Ovary (tissue), 3 donors: ENCODE data around the gene NAA35.
A peak's percentile ranks its signal among the peaks of the same experiment; 100 is the strongest.

Experiments
- CTCF ChIP-seq, 3 donors: fragments of 450-650 bp in 2 of 3; fragments of 200-600 bp in 1 of 3; IDR thresholded peaks; one replicate each; pipeline versions ENCODE4 v1.5.1 to v1.8.0; 2016 to 2022; ENCODE audit warnings: antibody characterized with exemption in 3 of 3, mild to moderate bottlenecking in 1 of 3
- EP300 ChIP-seq: sonication (generic); formaldehyde crosslinking; IDR thresholded peaks from one replicate; pipeline ENCODE4 v1.6.1; 2017; ENCODE audit warnings: antibody characterized with exemption
- POLR2A ChIP-seq: fragments of 450-650 bp; IDR thresholded peaks from one replicate; pipeline ENCODE4 v1.6.1; 2017; ENCODE audit warnings: antibody characterized with exemption, mild to moderate bottlenecking, moderate library complexity
- donor health status: DM: no; HTN: no; CAD: no.

- TF ChIP-seq CTCF (IDR thresholded peaks at IDR 0.05) (no peak), POLR2A (peak; percentile 36), EP300 (peak; percentile 57)
Observed at GRCh38 chr9:85940832-85941621, at the start of gene NAA35.
